ENCODE measurements around the gene CALML6.

DNA sequence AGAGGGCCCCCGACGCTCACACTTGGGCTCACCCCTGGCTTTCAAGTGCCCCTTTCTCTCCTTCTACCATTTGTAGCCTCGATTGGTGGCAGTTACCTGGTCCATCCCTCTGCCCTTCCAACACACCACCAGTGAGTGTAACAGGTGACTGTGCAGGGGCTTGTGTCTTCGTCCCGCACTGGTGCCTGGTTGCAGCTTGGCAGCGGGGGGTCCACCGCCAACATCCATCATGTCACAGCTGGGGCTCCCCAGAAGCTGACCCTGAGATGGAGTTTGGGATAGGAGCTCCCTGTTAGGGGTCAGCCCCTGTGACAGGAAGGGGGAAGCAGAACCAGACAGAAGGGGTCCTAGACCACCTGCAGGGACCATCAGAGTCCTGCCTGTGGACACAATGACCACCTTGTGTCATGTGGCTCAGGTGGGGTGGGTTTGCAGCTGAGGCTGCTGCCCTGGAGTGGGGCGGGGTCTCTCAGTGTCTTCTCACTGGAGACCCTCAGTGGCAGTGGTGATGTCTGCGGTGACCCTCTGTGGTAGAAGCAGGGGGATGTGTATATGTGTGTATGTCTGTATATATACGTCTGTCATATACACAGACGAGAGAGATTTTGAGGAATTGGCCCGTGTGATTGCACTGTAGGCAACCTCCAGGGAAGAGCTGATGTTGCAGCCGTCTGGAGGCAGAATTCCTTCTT lies 3.6 kb upstream of the CALML6 start:
- TF ChIP-seq, protein P1, sequence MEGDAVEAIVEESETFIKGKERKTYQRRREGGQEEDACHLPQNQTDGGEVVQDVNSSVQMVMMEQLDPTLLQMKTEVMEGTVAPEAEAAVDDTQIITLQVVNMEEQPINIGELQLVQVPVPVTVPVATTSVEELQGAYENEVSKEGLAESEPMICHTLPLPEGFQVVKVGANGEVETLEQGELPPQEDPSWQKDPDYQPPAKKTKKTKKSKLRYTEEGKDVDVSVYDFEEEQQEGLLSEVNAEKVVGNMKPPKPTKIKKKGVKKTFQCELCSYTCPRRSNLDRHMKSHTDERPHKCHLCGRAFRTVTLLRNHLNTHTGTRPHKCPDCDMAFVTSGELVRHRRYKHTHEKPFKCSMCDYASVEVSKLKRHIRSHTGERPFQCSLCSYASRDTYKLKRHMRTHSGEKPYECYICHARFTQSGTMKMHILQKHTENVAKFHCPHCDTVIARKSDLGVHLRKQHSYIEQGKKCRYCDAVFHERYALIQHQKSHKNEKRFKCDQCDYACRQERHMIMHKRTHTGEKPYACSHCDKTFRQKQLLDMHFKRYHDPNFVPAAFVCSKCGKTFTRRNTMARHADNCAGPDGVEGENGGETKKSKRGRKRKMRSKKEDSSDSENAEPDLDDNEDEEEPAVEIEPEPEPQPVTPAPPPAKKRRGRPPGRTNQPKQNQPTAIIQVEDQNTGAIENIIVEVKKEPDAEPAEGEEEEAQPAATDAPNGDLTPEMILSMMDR (IDR thresholded peaks at IDR 0.05), result no peak
- TF ChIP-seq EZH2phosphoT487 (IDR thresholded peaks at IDR 0.05), result no peak
- no peak for TF ChIP-seq EZH2 (IDR thresholded peaks at IDR 0.05)

Measured in neural progenitor cell (in vitro differentiated cells).